Activated T-cell treated with anti-CD3 and anti-CD28 coated beads, Interleukin-2, amount 50 U/mL, for 24 hours (primary cell): ENCODE results near the gene GABRG3.

Source experiments
- DNase-seq: peaks from one replicate; pipeline ENCODE4 v3.0.0-alpha.2; 2020
- H3K27ac Mint-ChIP-seq: 2 replicates; pipeline ENCODE4 v1.8.0; 2020; ENCODE audit warnings: mild to moderate bottlenecking, mixed read lengths
- H3K27me3 Mint-ChIP-seq: 2 replicates; pipeline ENCODE4 v1.8.0; 2020; ENCODE audit warnings: mixed read lengths
- H3K36me3 Mint-ChIP-seq: 2 replicates; pipeline ENCODE4 v1.8.0; 2020; ENCODE audit warnings: low read depth, mixed read lengths
- H3K4me1 Mint-ChIP-seq: 2 replicates; pipeline ENCODE4 v1.8.0; 2020; ENCODE audit warnings: low read depth, mixed read lengths
- H3K4me3 Mint-ChIP-seq: 2 replicates; pipeline ENCODE4 v1.8.0; 2020; ENCODE audit warnings: mild to moderate bottlenecking, moderate library complexity, mixed read lengths
- H3K9me3 Mint-ChIP-seq: 2 replicates; pipeline ENCODE4 v1.8.0; 2020; ENCODE audit warnings: mixed read lengths

The GABRG3 gene

DNA sequence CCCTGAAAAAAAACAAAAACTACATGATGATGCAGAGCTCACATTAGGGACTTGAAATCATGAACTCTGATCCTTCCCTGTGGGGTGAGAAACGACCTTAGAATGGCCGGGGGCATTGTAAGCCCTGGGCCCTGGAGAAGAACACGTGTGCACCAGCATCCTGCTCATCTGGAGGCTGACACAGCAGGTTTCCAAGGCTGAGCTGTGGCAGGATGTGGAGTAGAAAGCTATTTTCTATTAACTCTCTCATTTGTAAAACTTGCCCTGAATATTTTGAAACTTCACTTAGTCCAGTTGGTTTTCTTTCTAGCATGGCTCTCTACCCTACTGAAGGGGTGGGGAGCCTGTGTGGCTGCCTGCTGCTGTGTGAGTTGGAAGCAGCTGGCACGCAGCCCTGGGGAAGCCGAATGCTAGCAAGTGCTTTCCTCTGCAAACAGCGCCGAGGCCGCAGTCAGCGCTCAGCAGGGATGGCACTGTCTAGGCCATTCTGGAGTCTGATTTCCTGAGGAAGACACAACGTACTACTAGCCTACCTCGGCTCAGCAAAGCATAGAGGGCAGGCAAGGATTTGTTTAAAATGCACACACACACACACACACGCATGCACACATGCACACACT, 58.0 kb downstream of the GABRG3 start:
- no peaks in the 10 kb centered on the region for H3K4me1 Mint-ChIP-seq
- H3K27me3 Mint-ChIP-seq: peaks cover 2% of the 10 kb centered on the region
- H3K36me3 Mint-ChIP-seq: no peaks in the 10 kb centered on the region
- no peak for DNase-seq
- H3K27ac Mint-ChIP-seq: no peak overlapping the region
- H3K9me3 Mint-ChIP-seq: peaks cover 8% of the 10 kb centered on the region
- H3K4me3 Mint-ChIP-seq: no peak overlapping the region

- Mint-ChIP-seq H3K4me3 (no peak overlapping the region), H3K36me3 (no peaks in the 10 kb centered on the region), H3K27ac (no peak overlapping the region), H3K27me3 (peaks cover 3% of the 10 kb centered on the region), H3K4me1 (no peaks in the 10 kb centered on the region), H3K9me3 (peaks cover 5% of the 10 kb centered on the region)
- no peak for DNase-seq
Measured at GRCh38 chr15:27036210-27036609, 65.2 kb downstream of the GABRG3 start.

DNA sequence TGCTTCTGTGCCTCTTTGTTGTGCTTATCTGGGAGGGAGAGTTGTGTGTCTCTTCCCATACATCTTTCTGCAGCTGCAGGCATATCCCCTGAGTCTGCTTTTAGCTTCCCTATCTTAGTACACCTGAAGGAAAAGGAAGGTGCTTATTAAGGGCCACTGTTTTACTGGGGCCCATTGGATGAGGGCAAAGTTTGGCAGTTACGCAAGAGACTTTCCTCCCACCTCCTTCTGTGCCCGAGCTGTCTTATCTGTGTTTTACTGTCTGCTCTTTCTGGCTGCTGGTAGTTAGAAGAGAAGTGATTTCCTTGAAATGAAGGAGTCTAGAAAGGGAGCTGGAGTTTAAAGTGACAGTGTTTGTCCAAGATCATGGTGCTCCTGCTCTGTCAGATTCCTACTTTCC, 66.5 kb downstream of the GABRG3 start:
- Mint-ChIP-seq H3K27me3 (peaks cover 3% of the 10 kb centered on the region), H3K27ac (no peak overlapping the region), H3K36me3 (no peaks in the 10 kb centered on the region), H3K4me1 (no peaks in the 10 kb centered on the region), H3K4me3 (no peak overlapping the region), H3K9me3 (no peaks in the 10 kb centered on the region)
- DNase-seq: no peak

DNA sequence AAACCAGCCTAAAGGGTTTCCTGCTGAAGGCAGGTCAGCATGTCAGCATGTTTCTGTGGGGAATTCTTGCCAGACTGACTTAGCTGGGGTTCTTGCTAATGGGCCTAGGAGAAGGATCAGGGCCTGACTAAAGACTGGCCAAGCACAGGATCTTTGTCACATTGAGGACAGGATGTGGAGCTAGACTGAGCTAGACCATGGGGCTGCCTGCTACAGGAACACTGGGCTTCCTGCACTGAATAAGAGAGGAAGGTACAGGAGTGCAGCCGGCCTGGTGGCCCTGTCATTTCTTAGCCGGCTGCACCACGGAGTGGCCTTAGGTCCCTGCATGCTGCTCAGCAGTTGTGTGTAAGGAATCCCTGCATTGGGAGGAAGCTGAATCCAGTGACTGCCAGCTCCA, 68.2 kb downstream of the GABRG3 start:
- Mint-ChIP-seq H3K36me3 (no peaks in the 10 kb centered on the region), H3K9me3 (no peaks in the 10 kb centered on the region), H3K4me1 (no peaks in the 10 kb centered on the region), H3K4me3 (no peak overlapping the region), H3K27me3 (peaks cover 3% of the 10 kb centered on the region), H3K27ac (no peak overlapping the region)
- DNase-seq: no peak

DNA sequence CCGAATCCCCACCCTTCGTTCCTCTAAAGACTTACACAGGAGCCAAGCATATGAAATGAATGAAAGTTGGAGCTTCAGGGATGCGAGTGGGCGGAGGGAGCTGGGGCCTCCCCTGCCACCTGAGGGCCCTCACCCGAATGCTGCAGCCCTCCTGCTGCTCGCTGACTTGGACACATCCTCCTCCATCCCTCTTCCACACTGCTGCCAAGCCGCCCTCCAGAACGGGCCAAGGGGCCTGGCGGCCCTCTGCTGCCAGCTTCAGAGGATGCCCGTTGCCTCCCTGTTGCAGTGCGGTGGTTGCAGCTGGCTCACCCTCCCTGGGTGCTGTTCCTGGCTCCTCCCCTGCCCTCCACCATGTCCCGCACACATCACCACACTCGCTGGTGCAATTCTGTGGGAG, 71.2 kb downstream of the GABRG3 start:
- H3K4me1 Mint-ChIP-seq: no peaks in the 10 kb centered on the region
- DNase-seq: no peak
- no peak overlapping the region for H3K27ac Mint-ChIP-seq
- no peak overlapping the region for H3K4me3 Mint-ChIP-seq
- no peaks in the 10 kb centered on the region for H3K27me3 Mint-ChIP-seq
- no peaks in the 10 kb centered on the region for H3K9me3 Mint-ChIP-seq
- no peaks in the 10 kb centered on the region for H3K36me3 Mint-ChIP-seq

GRCh38 chr15:27042646-27043045, 71.7 kb downstream of the GABRG3 start:
- Mint-ChIP-seq H3K4me3 (no peak overlapping the region), H3K36me3 (no peaks in the 10 kb centered on the region), H3K27me3 (no peaks in the 10 kb centered on the region), H3K27ac (no peak overlapping the region), H3K4me1 (no peaks in the 10 kb centered on the region), H3K9me3 (no peaks in the 10 kb centered on the region)
- DNase-seq: no peak

- no peaks in the 10 kb centered on the region for H3K4me1 Mint-ChIP-seq
- DNase-seq: no peak
- H3K9me3 Mint-ChIP-seq: no peaks in the 10 kb centered on the region
- no peaks in the 10 kb centered on the region for H3K36me3 Mint-ChIP-seq
- H3K4me3 Mint-ChIP-seq: no peak overlapping the region
- H3K27me3 Mint-ChIP-seq: no peaks in the 10 kb centered on the region
- no peak overlapping the region for H3K27ac Mint-ChIP-seq
Measured at GRCh38 chr15:27043770-27044169, 72.8 kb downstream of the GABRG3 start.

GRCh38 chr15:27045796-27046195, 74.8 kb downstream of the GABRG3 start:
- no peaks in the 10 kb centered on the region for H3K36me3 Mint-ChIP-seq
- DNase-seq: no peak
- H3K4me1 Mint-ChIP-seq: no peaks in the 10 kb centered on the region
- no peak overlapping the region for H3K4me3 Mint-ChIP-seq
- no peaks in the 10 kb centered on the region for H3K27me3 Mint-ChIP-seq
- no peak overlapping the region for H3K27ac Mint-ChIP-seq
- H3K9me3 Mint-ChIP-seq: no peaks in the 10 kb centered on the region

DNA sequence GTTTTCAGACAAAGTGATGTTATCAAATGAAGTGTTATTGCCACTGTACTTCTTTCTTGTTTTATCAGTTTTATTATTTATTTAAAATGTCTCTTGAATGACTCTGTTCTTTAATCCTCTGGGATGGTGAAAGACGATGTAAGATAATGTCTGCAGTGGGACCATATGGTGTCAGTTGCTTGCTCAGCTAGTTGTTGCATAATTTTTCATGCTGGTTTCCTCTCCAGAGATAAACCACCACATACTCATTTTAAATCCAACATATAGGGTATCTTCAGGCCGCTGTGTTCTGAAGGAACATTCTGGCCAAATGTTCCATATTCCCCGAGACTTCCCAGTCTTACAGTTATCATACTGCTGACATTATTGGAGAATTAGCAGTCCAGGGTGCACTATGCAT, 75.9 kb downstream of the GABRG3 start:
- no peaks in the 10 kb centered on the region for H3K9me3 Mint-ChIP-seq
- no peaks in the 10 kb centered on the region for H3K36me3 Mint-ChIP-seq
- H3K27ac Mint-ChIP-seq: no peak overlapping the region
- H3K4me3 Mint-ChIP-seq: no peak overlapping the region
- no peaks in the 10 kb centered on the region for H3K4me1 Mint-ChIP-seq
- no peaks in the 10 kb centered on the region for H3K27me3 Mint-ChIP-seq
- DNase-seq: no peak

- Mint-ChIP-seq H3K4me3 (no peak overlapping the region), H3K36me3 (no peaks in the 10 kb centered on the region), H3K27me3 (no peaks in the 10 kb centered on the region), H3K27ac (no peak overlapping the region), H3K9me3 (no peaks in the 10 kb centered on the region), H3K4me1 (no peaks in the 10 kb centered on the region)
- no peak for DNase-seq
Measured at GRCh38 chr15:27050163-27050562, 79.2 kb downstream of the GABRG3 start.

- Mint-ChIP-seq H3K4me1 (no peaks in the 10 kb centered on the region), H3K4me3 (no peak overlapping the region), H3K27me3 (no peaks in the 10 kb centered on the region), H3K36me3 (no peaks in the 10 kb centered on the region), H3K27ac (no peak overlapping the region), H3K9me3 (no peaks in the 10 kb centered on the region)
- no peak for DNase-seq
Measured at GRCh38 chr15:27054426-27054825, 83.4 kb downstream of the GABRG3 start.

DNA sequence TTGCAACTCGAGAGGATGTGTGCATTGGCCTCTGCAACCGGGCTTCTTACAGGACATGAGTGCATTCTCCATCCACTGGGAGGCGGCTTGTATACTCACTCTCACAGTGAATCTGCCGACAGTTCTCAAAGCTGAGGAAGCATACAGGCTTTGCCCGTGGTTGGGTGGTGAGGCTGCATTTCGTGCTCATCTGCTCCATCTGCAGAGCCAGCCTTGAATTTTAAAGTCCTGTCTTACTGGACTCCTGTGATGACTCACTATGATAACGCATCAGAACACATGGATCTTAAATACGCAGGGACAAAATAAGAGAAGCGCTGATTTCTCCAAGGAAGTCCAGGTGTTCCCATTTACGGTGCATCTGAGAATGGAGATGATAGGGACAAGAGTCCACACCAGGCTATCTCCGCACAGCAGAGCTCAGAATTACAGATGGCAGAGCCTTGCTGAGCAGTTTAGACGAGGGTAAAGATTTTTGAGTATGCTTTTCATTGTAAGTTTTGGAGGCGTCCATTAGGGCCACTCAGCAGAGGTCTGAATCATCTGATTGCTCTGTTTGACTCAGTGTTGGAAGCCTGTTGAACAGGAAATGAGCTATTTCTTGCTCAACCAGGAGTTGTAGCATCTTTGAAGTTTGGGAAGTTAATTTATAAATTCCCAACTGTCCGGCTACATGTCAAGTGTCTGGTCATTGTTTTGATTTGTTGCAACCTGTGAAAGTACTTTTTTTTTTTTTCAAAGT, 87.1 kb downstream of the GABRG3 start:
- no peak for DNase-seq
- Mint-ChIP-seq H3K27ac (no peak overlapping the region), H3K9me3 (peaks cover 5% of the 10 kb centered on the region), H3K27me3 (no peaks in the 10 kb centered on the region), H3K4me3 (no peak overlapping the region), H3K36me3 (no peaks in the 10 kb centered on the region), H3K4me1 (no peaks in the 10 kb centered on the region)

GRCh38 chr15:27058939-27059338, 88.0 kb downstream of the GABRG3 start:
- Mint-ChIP-seq H3K9me3 (peaks cover 6% of the 10 kb centered on the region), H3K27me3 (no peaks in the 10 kb centered on the region), H3K4me1 (no peaks in the 10 kb centered on the region), H3K27ac (no peak overlapping the region), H3K36me3 (no peaks in the 10 kb centered on the region), H3K4me3 (no peak overlapping the region)
- DNase-seq: no peak

DNA sequence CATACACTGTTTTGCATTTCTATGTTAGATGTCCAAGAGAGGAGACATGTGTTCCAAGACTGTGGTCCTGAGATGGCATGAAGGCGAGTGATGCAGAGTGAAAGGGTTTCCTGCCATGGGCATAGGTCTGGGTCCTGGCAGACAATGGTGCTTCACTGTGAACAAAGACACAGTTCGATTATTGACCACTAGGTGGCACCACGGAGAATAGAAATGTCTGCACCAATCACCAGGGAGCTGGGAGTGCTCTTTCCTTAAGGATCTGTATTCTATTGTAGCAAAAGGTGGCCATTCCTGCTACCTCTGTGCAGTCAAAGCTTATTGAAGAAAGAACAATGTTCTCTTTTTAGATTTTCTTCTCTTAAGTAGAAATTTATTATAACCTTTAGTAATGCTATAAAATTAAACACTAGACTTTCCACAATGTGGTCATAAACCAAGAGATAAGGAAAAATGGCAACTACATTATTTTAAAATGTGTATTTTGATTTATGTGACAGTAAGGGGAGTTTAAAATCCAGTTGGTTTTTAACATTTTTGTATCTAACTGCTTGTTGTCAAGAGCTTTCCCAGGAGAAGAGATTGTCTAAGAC, 88.7 kb downstream of the GABRG3 start:
- no peak for DNase-seq
- Mint-ChIP-seq H3K9me3 (peaks cover 6% of the 10 kb centered on the region), H3K4me3 (no peak overlapping the region), H3K36me3 (no peaks in the 10 kb centered on the region), H3K4me1 (no peaks in the 10 kb centered on the region), H3K27me3 (no peaks in the 10 kb centered on the region), H3K27ac (no peak overlapping the region)

GRCh38 chr15:27061739-27062138, 90.8 kb downstream of the GABRG3 start:
- no peaks in the 10 kb centered on the region for H3K36me3 Mint-ChIP-seq

More at GRCh38 chr15:27061739-27062138, 90.8 kb downstream of the GABRG3 start:
- H3K4me3 Mint-ChIP-seq: no peak overlapping the region
- no peaks in the 10 kb centered on the region for H3K4me1 Mint-ChIP-seq
- no peak overlapping the region for H3K27ac Mint-ChIP-seq
- H3K27me3 Mint-ChIP-seq: no peaks in the 10 kb centered on the region
- DNase-seq: no peak
- H3K9me3 Mint-ChIP-seq: peaks cover 17% of the 10 kb centered on the region
